IPS-18c (cell line): ENCODE results near the gene KTN1.

ENCODE experiments used
- H3K4me3 ChIP-seq: 2 replicates; pipeline ENCODE4 v1.7.0; 2013; ENCODE audit warnings: low read depth, mild to moderate bottlenecking, low read length, moderate library complexity; ENCODE audit not compliant: insufficient read depth
- H3K9me3 ChIP-seq: one replicate; pipeline ENCODE4 v1.6.1; 2013; ENCODE audit warnings: mild to moderate bottlenecking, low read length, moderate library complexity; ENCODE audit not compliant: control insufficient read depth, insufficient read depth

The KTN1 gene, protein sequence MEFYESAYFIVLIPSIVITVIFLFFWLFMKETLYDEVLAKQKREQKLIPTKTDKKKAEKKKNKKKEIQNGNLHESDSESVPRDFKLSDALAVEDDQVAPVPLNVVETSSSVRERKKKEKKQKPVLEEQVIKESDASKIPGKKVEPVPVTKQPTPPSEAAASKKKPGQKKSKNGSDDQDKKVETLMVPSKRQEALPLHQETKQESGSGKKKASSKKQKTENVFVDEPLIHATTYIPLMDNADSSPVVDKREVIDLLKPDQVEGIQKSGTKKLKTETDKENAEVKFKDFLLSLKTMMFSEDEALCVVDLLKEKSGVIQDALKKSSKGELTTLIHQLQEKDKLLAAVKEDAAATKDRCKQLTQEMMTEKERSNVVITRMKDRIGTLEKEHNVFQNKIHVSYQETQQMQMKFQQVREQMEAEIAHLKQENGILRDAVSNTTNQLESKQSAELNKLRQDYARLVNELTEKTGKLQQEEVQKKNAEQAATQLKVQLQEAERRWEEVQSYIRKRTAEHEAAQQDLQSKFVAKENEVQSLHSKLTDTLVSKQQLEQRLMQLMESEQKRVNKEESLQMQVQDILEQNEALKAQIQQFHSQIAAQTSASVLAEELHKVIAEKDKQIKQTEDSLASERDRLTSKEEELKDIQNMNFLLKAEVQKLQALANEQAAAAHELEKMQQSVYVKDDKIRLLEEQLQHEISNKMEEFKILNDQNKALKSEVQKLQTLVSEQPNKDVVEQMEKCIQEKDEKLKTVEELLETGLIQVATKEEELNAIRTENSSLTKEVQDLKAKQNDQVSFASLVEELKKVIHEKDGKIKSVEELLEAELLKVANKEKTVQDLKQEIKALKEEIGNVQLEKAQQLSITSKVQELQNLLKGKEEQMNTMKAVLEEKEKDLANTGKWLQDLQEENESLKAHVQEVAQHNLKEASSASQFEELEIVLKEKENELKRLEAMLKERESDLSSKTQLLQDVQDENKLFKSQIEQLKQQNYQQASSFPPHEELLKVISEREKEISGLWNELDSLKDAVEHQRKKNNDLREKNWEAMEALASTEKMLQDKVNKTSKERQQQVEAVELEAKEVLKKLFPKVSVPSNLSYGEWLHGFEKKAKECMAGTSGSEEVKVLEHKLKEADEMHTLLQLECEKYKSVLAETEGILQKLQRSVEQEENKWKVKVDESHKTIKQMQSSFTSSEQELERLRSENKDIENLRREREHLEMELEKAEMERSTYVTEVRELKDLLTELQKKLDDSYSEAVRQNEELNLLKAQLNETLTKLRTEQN (N-terminal part only)

DNA sequence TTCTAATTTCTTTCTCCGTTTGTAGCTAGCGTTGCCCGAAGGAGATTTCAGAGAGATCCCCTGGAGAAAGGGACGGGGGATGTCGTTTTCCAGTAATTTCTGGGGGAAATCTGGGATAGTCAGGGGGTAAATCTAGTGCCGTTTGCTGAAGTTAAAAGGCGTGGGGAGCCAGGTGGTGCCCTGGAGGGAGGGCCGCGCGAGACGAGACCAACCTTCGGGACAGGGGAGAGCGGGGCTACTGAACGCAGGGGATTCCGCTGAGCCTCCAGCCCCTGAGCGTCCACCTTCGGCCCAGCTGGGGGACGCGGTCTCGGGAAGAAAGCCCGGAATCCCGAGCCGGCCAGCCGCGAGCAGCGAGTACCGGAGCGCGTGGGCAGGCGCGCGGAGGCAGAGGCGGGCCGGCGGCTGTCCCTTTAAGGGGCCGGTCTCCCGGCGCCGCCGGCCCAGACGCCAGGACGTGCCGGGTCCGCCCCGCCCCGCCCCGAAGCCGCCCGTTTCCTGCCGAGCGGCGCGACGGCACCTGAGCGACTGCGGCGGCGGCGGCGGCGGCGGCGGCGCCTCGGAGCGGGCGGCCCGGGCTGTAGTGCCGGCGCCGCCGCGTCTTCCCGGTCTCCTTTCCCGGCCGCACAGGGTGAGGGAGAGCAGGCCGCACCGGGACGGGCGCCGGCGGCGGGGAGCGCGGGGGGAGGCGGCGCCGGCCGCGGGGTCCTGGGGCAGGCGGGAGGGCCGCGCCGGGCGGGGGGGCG is at the start of gene KTN1:
TSS of gene KTN1 (plus strand) at position 484 of the 746 bp plus-strand sequence. CDS start 31,842 bp downstream, outside the sequence.
- Histone ChIP-seq H3K4me3 (peak within 1 kb of the TSS; percentile 86), H3K9me3 (no peaks in the 10 kb centered on the region)

DNA sequence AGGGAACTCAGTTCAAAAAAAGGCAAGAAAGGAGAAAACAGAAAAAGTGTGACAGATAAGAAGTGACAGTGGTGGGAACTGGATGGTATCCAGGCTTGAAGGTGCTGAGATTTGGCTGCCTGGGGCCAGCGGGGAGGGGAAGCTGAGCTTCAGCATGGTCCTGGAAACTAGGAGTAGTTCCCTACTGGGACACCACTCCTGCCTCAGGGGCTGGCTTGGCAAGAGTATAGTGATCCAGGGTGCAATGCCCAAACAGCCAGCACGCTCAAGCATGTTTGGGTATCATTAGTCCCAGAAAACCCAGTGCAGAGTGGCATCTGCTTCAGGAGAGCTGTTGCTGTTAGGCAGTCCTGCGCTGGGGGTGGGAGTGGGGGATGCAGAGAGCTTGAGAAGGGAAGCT is 49.5 kb upstream of the KTN1 start:
- Histone ChIP-seq H3K4me3 (no peak overlapping the region), H3K9me3 (no peaks in the 10 kb centered on the region)

DNA sequence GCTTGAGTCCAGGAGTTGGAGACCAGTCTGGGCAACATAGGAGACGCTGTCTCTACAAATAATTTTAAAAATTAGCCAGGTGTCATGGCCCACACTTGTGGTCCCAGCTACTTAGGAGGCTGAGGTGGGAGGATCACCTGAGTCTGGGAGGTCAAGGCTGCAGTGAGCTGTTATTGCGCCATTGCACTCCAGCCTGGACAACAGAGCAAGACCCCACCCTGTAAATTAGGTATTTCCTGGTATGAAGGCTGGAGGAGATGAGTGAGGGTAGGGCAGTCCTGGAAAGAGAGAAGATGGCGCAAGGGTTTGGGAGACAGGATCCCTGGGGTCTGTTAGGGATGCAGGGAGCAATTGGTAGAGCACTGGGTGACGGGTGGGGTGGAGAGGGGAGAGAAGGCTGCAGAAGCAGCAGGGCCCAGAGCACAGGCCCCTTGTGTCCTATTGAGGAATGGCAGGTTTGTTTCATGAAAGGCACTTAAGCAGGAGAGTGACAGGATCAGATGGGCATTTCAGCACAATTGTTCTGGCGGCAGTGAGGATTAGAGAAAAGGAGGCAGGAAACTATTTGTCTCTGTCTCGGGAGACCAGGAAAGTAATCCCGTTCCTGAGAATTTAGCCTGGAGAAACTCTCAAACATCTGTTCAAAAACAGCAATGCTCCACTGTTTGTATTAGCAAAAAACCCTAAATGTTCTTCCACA is 47.2 kb upstream of the KTN1 start:
- H3K9me3 ChIP-seq, result no peaks in the 10 kb centered on the region
- H3K4me3 ChIP-seq, result no peak overlapping the region

DNA sequence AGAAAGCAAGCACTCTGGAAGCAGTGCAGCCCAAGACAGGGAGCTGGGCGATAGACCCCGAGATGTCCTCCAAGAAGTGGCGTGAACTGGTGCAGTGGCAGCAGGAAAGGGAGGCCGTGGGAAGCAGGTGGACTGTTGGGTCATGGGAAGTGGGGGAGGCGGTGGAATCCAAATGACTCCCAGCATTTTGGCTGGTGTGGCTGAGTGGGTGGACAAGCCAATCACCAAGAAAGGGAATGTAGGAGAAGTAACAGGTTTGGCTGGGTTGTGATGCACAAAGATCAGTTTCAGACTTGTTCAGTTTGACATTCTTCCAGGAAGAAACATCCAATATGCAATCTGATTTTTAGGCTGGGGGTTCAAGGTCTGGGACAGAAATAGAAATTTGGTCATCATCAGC is 46.0 kb upstream of the KTN1 start:
- H3K9me3 ChIP-seq, result no peaks in the 10 kb centered on the region

DNA sequence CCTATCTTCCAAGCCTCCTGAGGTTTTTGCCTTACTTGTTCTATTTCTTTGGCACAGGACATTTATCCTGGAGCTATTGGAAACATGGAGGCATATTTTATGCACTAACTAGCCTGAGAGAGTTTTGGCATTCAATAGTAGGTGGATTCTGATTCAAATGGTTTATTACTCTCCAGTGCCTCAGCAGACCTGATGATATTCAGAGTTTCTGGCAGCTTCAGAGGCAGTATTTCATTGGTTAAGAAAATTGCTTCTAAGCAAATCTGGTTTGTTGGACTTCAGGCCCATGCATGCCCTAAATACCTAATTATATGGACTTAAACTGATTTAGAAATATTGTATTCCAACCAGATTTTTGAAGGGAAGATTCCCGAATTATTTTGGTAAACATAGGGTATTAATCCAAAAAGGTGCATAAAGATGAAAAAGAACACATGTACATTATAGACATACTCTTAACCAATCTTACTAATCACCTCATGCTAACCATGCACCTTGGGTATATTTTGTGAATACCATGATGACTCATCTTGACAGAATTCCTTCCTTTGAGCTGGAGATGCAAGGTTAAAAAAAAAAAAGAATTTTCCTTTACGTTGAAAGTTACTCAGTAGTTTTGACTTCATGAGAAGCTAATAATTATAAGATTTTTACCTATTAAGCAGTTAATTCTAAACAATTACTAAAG is 44.3 kb upstream of the KTN1 start:
- Histone ChIP-seq H3K4me3 (no peak overlapping the region), H3K9me3 (no peaks in the 10 kb centered on the region)

More for the DNA sequence above, 46.0 kb upstream of the KTN1 start:
- H3K4me3 ChIP-seq, result no peak overlapping the region

DNA sequence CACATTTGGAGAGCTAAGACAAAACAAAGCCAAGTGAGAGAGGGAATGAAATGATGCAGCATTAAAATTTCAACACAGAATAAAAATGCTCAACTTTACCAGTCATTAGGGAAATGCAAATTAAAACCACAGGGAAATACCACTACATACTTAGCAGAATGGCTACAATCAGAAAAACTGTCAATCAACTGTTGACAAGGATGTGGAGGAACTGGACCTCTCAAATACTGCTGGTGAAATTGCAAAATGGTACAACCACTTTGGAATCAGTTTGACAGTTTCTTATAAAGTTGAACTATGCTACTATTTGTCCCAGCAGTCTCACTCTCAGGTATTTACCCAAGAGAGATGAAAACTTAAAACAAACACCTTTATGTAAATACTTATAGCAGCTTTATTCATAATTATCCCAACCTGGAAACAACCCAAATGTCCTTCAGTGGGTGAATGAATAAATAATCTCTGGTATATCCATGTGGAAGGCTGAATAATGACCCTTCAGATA is 43.8 kb upstream of the KTN1 start:
- no peaks in the 10 kb centered on the region for H3K9me3 ChIP-seq

DNA sequence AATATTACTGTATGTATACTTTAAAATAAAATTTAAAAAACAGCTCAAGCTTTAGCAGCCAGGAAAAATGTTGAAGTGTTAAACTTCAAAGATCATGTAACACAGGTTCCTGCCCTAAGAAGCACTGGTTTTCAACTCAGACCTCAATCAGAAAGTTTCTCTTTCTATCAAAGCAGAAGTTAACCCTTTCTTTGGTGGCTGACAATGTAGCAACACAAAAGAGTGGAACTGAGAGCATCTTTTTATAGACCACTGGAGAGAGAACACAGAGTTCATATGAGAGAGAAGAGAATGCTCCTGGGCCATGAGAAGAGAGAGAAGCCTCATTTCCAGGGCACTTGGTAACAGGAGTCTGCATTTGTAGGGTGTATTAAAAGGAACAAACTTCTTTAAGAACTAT is 42.2 kb upstream of the KTN1 start:
- Histone ChIP-seq H3K9me3 (no peaks in the 10 kb centered on the region), H3K4me3 (no peak overlapping the region)

More for the DNA sequence above, 43.8 kb upstream of the KTN1 start:
- H3K4me3 ChIP-seq, result no peak overlapping the region

DNA sequence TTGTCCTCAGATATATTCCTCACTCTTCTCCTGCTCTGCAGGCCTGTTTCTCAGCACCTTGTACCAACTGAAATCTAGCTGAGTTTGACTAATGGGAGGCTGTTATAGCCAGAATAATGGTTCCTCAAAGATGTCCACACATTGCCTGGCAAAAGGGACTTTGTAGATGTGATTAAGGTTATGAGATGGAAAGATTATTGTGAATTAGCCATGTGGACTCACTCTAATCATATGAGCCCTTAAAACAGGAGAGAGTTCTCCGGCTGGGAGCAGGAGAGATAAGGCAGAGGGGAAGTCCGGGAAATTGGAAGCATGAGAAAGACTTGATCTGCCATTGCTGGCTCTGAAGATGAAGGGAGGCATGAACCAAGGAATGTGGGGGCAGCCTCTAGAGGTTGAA is 40.0 kb upstream of the KTN1 start:
- Histone ChIP-seq H3K4me3 (no peak overlapping the region), H3K9me3 (no peaks in the 10 kb centered on the region)

DNA sequence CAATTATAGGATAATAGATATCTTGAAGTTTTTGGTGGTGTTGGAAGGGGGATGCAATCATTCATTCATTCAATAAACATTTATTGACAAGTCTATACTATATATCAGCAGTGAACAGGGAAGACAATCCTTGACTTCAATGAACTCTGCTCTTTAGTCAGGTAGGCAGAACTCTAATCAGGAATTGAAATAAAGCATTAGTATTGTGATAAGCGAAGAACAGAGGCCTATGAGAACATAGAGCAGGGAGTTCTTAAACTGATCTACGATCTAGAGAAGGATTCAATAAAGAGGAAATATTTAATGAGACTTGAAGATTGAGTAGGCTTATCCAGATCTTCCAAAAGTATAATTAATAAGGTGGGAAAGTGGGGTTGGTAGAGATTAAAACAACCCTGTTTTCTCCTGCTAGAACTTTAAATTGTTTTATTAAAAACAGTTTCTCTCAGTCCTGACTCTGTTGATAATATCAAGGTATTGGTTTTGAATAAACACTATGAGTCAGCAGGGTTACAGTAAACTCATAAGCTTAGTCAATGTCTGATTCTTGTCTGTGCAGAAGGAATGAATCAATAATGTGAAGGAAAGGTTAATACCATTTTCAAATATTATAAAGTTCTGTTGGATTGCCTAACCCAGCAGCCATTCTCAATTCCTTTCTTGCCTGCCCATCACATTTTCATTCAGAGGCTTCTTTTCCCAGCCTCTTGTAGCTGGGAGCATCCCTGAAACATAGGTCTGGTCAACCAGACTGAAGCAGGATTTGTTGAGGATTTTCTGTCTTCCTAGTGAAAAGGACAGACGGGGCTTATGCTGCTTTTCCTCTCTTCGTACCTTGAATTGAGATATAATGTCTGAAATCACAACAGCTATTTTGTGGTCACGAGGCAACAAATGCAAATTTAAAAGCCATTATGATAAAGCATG is 38.9 kb upstream of the KTN1 start:
- H3K9me3 ChIP-seq, result no peaks in the 10 kb centered on the region
- no peak overlapping the region for H3K4me3 ChIP-seq

DNA sequence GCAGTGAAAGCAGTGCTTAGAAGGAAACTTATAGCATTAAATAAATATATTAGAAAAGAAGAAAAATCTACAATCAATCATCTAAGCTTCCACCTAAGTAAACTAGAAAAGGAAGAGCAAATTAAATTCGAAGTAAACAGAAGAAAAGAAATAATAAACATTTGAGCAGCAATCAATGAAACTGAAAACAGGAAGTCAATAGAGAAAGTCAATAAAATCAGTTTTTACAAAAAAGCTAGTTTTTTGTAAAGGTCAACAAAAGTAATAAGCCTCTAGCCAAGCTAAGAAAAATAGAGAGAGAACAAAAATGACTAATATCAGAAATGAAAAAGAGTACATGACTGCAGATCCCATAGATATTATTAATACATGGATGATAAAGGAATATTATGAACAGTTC is 34.2 kb upstream of the KTN1 start:
- H3K9me3 ChIP-seq, result no peaks in the 10 kb centered on the region
- no peak overlapping the region for H3K4me3 ChIP-seq

DNA sequence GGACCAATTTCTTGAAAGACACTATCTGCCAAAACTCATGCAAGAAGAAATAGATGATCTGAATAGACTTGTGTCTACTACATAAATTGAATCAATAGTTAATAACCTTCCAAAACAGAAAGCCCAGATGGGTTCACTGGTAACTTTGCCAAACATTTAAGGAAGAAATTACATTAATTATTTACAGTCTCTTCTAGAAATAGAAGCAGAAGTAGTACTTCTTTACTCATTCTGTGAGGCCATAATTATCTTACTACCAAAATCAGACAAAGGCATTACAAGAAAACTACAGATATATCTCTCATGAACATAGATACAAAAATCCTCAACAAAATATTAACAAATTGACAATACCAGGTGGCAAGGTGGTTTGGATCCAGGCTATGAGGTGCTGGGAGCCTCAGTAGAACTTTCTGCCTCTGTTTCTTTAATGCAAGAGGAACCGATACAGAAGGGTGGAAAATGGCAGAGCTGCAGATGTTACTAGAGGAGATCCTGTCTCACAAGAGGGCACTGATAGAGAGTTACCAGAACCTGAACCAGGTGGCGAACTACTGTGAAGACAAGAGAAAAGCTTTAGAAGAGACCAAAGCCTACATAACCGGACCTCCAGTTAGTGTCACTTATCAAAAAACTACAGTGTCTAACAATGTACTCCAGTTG is 33.7 kb upstream of the KTN1 start:
- no peaks in the 10 kb centered on the region for H3K9me3 ChIP-seq
- H3K4me3 ChIP-seq, result no peak overlapping the region

DNA sequence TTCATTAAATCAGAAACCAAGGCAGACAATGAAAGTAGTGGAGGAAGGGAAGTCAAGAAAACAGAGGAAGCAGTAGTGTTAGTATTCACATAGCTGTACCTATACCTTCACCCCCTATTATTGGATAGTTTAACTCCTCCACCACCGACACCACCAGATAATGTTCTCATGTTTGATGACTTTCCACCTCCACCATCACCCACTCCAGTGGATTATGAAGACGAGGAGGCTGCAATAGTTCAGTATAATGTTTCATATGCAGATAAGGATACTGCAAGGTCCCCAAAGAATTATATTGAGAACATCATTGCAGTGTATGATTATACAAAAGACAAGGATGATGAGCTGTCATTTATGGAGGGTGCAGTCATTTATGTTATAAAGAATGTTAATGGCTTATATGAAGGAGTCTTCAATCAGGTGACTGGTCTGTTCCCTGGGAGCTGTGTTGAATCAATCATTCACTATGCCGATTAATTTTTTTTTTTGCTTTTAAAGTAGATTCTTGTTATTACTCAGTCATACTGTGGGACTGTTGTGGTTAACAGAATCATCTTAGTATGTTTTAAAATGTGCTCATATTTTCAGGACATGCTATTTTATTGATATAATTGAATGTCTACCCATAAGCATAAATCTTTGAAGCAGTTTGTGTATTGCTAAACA is 32.2 kb upstream of the KTN1 start:
- no peak overlapping the region for H3K4me3 ChIP-seq
- no peaks in the 10 kb centered on the region for H3K9me3 ChIP-seq

DNA sequence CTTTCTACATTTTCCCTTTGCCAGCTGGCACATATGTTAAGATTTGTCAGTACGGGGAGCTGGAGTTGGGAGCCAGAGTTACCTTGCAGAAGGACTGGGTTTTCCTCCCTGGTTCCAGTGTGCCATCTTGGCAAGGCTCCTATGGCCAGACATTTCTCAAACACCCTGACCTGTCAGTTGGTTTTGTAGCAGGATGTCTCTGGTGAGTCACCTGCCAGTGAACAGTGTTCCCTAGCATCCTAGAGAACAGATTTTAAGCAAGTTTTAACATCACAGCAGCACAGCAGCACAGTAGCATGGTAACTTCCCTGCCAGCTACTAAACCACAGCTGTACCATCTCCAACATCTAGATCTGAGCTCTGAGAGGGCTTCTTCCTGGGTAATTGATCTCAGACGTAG is 26.2 kb upstream of the KTN1 start:
- no peak overlapping the region for H3K4me3 ChIP-seq
- H3K9me3 ChIP-seq, result no peaks in the 10 kb centered on the region
